Nucleus accumbens (tissue), 56 donors: ENCODE measurements around the gene ADK.

ENCODE experiments used
- DNase-seq, 56 donors: peaks; one replicate each; lab custom pipeline; 2025; lab: John Stamatoyannopoulos, UW

The ADK gene

DNA sequence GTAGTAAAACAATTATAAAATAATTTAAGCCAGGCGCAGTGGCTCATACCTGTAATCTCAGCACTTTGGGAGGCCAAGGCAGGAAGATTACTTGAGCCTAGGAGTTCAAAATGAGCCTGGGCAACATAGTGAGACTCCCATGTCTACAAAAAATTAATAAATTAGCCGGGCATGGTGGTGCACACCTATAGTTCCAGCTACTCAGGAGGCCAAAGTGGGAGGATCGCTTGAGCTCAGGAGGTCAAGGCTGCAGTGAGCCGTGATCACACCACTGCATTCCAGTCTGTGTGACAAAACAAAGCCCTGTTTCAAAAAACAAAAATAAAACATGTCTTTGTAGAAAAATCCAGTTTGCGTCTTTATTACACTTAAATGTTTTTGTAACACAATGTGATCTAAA lies 533.4 kb downstream of the ADK start:
- no peak for DNase-seq

DNA sequence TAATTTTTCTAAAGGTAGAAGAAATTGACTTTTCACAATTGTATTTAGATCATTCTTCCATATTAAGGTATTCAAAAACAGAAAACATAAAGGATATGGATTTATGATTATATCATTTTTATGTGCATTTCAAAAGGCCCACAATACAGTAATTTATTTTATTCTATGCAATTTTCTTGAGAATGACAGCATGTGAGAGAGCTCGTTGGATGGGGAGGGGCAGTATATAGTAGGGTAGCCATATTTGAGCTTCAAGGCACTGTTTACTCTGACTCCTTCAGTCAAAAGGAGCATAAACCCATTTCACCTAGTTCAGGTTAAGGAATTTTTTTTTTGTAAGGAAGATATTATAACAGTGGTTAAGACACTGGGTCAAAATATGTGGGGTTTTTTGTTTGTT lies 534.5 kb downstream of the ADK start:
- no peak for DNase-seq

DNA sequence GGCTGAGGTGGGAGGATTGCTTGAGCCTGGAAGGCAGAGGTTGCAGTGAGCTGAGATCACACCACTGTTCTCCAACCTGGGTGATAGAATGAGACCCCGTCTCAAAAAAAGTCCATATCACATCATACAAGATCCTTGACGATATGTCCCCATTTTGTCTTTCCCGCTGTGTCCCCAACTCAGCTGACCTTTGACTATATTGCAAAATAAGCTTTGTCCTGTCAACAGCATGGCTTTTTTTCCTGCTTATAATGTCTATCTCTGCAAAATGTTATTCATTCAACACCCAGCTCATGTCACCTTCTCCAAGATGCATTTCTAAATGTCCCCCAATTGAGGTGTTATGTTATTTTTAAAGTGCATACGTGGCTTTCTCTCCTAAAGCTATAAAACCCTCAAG lies 539.4 kb downstream of the ADK start:
- no peak for DNase-seq

DNA sequence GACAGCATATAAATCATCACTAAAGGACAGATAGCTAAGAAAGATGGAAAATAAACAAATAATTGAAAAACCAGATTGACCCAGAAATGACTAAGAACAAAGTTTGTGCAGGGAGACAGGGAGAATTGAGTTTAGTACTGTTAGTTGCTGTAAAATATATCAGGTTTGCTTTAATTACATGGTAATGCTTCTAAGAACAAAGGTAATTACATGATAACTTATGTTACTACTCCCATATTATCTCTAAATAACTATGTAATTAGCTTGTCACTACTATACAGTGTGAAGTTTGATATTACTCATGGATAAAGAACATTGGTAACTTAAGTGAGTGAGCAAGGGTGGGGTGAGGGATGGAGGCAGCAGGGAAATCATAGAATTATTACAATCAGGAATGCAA lies 540.1 kb downstream of the ADK start:
- no peak for DNase-seq

DNA sequence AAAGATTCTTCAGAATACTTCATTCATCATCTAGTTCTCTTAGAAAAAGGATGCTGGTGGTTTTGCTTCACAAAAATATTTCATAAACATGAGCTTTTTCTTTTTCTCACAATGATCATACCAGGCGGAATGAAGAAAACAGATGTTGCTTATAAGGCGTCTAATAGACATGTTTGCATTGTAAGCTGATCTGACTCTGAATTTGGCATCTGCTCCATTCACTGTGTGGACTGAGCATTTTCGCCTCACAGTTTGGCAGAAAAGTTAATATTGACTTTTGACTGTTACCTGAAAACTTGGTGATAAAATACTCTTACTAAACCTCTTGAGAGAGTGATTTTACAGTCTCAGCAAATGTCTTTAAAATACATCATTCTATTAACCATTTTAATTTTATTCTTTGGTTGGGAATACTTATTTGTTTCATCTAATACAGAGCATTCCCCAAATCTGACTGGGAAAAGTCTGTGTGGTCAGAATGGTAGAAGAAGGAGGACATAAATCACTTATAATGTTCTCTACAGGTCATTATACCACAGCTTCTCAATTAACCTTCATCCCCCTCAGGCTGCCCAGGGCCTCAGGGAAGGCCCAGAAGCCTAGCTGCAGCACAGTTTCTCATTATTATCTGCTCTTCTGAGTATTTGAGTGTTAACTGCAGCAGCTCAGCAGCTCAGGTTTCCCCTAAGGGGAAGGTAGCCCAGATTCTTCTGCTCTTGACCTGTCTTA lies 553.8 kb downstream of the ADK start:
- DNase-seq = no peak

DNA sequence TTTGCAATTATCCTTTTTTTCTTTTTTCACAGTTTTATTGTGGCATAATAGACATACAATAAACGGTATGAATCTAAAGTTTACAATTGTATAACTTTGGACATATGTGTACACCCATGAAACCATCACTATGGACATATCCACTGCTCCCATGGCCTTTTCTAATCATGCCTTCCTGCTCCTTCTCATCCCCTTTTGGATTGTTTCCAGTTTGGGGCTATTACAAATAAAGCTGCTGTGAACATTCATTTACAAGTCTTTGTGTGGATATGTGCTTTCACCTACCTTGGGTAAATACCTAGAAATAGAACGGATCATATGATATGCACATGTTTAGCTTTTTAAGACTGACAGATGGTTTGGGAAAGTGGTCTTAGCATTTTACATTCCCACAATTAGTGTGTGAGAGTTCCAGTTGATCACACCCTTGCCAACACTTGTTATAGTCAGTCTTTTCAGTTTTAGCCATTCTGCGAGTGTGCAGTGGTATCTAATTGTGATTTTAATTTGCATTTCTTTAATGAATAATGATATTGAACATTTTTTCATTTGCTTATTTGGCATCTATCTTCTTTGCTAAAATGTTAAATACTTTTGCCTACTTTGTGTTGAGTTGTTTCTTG lies 554.4 kb downstream of the ADK start:
- DNase-seq = no peak

DNA sequence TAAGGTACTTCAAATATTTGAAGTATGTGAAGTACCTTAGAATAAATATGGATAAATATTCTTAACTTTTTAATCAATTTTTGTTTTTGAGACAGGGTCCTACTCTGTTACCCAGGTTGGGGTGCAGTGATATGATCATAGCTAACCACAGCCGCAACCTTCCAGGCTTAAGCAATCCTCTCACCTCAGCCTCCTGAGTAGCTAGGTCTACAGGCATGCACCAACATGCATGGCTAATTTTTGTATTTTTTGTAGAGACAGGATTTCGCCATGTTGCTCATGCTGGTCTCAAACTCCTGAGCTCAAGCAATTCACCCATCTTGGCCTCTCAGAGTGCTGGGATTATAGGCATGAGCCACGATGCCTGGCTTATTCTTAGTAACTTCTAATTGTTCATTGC lies 555.9 kb downstream of the ADK start:
- no peak for DNase-seq

DNA sequence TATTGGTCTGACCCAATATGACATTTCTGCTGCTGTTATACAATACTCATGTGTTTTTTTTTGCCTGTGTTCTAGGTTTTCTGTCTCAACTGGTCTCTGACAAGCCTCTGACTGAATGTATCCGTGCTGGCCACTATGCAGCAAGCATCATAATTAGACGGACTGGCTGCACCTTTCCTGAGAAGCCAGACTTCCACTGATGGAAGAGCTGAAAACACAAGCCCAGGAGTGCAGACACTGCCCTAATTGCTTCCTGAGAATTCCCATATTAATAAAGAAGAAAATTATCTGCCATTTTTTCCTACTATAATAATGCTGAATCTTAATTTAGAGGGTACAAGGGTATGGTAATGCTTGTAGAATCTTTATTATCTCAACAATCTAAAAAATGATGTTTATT lies 557.2 kb downstream of the ADK start:
- no peak for DNase-seq

DNA sequence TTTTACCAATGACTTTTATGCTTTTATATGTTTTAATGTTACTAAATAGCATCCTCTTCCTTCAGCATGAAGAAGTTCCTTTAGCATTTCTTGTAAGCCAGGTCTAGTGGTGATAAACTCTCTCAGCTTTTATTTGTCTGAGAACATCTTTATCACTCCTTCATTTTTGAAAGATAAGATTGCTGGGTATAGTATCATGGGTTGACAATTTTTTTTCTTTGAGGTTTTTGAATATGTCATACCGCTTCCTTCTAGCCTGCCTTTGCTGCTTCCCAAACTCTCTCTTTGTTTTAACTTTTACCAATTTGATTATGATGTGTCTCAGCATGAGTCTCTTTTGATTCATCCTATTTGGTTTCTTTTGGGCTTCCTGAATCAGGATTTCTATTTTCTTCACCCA lies 567.2 kb downstream of the ADK start:
- DNase-seq = no peak

DNA sequence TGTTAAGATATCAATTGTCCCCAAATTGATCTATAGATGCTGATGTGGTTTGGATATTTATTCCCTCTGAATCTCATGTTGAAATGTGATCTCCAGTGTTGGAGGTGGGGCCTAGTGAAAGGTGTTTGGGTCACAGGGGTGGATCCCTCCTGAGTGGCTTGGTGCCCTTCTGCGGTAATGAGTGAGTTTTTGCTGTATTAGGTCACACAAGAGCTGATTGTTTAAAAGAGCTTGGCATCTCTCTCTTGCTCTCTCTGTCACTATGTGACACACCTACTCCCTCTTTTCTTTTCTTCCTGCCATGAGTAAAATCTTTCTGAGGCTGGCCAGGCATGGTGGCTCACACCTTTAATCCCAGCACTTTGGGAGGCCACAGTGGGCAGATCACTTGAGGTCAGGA lies 577.2 kb downstream of the ADK start:
- DNase-seq = no peak

DNA sequence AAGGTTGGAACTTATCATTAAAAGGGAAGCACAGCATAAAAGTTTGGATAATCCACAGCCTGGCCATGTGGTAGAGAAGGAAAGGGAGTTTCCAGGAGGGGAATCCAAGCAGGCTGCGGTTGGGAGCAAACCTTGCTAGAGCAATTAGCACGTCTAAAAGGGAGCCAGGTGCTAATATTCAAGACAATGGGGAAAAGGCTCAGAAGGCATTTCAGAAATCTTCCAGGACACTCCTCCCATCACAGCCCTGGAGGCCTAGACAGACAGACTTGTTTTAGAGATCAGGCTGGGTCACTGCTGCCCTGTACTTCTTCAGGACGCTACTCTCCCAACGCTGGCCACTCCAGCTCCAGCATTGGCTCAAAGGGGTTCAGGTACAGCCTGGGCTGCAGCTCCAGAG lies 579.2 kb downstream of the ADK start:
- DNase-seq = no peak

DNA sequence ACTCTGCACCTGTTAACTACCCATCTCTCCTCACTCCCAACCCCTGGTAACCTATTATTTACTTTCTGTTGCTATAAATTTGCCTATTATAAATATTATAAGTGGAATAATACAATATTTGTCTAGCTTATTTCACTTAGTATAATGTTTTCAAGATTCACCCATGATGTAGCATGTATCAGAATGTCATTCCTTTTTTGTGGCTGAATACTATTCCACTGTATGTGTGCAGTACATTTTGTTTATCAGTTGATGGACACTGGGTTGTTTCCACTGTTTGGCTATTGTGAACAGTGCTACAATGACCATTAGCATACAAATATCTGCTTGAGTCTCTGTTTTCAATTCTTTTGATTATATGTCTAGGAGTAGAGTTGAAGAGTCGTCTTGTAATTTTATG lies 582.6 kb downstream of the ADK start:
- no peak for DNase-seq

DNA sequence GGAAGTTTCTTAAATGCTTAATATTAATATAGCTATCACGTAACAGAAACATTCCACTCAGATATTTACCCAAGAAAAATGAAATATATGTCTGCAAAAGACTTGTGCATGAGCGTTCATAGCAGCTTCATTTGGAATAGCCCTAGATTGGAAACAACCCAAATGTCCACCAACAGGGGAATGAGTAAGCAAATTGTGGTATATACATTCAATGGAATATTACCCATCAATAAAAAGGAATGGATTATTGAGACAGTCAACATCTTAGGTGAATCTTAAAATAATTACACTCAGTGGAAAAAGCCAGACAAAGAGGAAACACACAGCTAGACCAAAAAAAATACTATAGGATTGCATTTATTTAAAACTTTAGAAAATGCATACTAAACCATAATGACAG lies 585.0 kb downstream of the ADK start:
- no peak for DNase-seq

DNA sequence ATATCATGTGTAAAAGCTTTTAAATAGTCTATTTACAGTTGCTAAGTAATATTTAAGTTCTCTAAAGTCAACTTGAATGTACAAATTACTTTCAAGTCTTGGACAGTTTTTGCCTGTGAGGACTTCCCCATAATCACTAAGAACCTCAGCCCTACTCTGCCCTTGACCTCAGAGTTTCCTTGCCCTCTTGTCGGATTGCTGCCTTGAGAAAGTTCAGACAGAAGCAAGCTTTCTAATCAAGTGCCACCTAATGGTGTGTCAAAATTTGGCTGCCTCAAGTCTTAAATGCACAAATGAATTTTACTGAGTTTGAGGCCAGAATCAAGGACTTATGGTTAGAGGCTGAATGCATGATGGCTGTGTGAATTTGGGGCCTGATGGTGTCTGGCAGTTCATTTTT lies 587.0 kb downstream of the ADK start:
- no peak for DNase-seq

DNA sequence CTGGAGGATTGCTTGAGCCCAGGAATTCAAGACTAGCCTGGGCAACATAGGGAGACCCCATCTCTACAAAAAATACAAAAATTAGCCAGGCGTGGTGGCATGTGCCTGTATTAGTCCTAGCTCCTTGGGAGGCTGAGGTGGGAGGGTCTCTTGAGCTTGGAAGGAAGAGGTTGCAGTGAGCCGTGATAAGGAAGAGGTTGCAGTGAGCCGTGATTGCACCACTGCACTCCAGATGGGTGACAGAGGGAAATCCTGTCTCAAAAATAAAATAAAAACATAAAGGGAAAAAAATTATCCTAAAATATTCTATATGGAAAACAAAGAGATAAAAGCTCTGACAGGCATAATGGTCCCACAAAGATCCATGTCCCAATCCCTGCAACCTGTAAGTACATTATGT lies 587.5 kb downstream of the ADK start:
- no peak for DNase-seq

DNA sequence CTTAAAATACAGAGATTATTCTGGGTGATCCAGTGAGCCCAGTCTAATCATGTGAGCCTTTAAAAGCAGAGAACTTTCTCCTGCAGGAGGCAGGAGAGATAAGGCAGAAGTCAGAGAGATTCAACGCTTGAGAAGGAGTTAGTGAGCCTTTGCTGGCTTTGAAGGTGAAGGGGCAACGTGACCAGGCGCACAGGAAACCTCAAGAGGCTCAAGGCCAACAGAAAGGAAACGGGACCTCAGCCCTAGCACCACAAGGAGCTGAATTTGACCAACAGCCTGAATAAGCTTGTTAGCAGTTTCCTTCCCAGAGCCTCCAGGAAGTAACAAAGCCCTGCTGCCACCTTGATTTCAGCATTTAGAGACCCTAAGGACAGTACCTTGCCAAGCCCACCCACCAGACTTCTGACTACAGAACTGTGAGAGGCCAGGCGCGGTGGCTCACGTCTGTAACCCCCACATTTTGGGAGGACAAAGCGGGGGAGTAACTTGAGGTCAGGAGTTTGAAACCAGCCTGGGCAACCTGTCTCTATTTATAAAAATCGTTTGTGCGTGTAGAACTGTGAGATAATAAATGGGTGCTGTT lies 588.1 kb downstream of the ADK start:
- no peak for DNase-seq

DNA sequence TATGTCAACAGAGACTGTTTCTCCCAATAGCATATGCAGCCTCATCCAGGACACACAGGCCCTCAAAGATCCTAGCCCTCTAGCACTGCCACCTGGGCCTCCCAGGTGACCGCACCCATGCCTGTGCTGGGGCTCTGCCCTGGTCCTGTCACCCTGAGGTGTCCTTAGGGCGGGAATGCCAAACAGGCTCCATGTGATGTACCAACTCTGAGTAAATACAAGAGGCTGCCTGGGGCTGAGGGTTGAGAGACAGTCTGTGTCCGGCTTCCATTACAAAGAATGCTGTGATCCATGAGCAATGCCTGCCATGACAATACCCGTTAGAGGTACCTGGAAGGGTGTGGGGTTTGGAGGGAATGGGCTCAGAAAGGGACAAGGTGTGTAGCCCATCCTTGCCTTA lies 592.4 kb downstream of the ADK start:
- no peak for DNase-seq

DNA sequence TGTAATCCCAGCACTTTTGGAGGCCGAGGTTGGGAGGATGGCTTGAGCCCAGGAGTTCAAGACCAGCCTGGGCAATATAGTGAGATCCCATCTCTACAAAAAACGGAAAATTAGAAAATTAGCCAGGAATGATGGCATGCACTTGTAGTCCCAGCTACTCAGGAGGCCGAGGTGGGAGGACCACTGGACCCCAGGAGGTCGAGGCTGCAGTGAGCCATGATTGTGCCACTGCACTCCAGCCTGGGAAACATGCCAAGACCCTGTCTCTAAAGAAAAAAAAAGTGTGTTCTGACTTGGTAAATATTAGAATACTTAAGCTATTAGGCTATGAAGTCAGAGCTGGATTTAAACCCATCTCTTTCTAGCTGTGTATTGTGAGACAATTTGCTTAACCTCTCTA lies 594.4 kb downstream of the ADK start:
- DNase-seq = no peak

DNA sequence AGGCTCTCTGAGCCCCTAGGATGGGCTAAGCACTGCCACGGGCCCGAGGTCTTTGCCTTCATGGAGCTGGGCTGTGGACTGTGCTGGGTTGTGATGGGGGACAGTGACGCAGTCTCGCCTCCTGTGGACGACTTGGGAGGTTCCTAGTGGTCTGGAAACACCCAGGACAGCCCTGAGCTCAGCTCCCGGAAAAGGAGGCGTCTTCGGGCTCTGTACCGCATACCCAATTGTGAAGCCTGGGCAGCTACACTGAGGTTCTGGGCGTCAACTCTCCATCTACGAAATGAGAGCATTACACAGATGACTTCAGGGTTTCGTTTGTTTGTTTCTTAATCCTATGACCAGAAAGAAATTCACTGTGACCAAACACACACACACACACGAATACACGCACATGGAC lies 595.8 kb downstream of the ADK start:
- DNase-seq = no peak

DNA sequence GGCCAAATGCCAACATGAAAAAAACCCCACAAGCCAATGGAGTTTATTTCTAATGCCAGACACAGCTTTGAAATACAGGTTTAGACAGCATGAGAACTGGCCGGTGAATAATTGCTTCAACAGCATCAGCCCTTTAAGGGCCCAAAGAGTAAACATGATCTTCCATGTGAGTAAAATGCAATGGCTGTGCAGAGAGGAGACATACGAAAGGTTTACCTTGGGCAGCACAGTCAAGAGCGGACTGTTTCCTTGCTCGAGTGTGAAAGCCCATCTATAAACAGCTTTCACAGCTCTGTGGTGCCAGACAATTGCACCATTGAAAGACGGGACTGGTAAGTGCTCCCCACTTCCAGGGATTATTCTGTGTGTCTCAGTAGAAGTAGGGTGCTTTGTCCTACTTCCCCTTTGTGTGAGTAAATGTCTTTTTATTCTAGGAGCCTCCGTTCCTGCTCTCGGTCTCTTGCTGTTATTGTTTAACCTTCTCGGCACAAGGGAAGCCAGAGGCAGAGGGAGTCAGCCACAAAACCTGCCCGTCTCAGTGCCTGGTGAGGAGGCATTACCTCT lies 597.5 kb downstream of the ADK start:
- DNase-seq = no peak

DNA sequence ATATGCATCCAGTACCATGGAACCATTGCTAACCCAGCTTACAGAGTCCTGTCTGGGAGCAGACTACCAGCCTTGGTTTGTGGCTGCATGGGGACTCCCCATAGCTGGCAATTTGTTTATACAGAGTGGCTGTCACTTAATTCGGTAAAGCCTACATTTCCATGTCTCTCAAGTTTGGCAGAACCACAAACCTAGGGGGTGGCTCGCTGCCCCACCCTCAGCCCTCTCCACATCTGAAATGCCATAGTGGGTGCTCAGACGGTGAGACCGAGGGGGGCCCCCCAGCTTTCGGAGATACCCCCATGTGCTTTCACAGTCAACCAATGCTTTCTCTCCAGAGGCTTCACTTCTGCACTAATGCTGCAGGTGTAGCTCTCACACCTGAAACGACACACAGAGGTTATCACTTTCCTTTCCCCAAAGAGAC lies 599.8 kb downstream of the ADK start:
- no peak for DNase-seq
